Activated CD4-positive, alpha-beta T cell treated with anti-CD3 and anti-CD28 coated beads, Interleukin-2, amount 50 U/mL, for 48 hours (primary cell): Measurements from ENCODE around the gene ATP5PF.
"Not testable (repeated sequence)": the region's sequence is repeated elsewhere in the genome, so short reads cannot be mapped to it uniquely, and the experiment has no call there.

ENCODE experiments used
- DNase-seq, 2 experiments: peaks; one replicate each; pipeline ENCODE4 v3.0.0-alpha.2; 2020

The ATP5PF gene

GRCh38 chr21:25721987-25722386 is 12.7 kb downstream of the ATP5PF start:
- DNase-seq: no peak

GRCh38 chr21:25717491-25718147 is 17.1 kb downstream of the ATP5PF start:
- no peak for DNase-seq

- not testable (repeated sequence) for DNase-seq
These were observed 20.6 kb downstream of the ATP5PF start for GRCh38 chr21:25714066-25714465.

GRCh38 chr21:25710550-25710949 is 24.2 kb downstream of the ATP5PF start:
- no peak for DNase-seq

- no peak for DNase-seq
These were observed 24.9 kb downstream of the ATP5PF start for GRCh38 chr21:25709684-25710265.

- peak; percentile 40 to 46 for DNase-seq
These were observed 26.1 kb downstream of the ATP5PF start for GRCh38 chr21:25708467-25709065.

- DNase-seq: no peak
These were observed 33.2 kb downstream of the ATP5PF start for GRCh38 chr21:25701529-25701928.

- DNase-seq: no peak
These were observed 34.0 kb downstream of the ATP5PF start for GRCh38 chr21:25700741-25701140.

- DNase-seq: not testable (repeated sequence)
These were observed 39.2 kb downstream of the ATP5PF start for GRCh38 chr21:25695461-25695860.

- DNase-seq: no peak
These were observed 42.7 kb downstream of the ATP5PF start for GRCh38 chr21:25691976-25692375.

GRCh38 chr21:25689226-25689625 is 45.5 kb downstream of the ATP5PF start:
- DNase-seq: no peak

- no peak for DNase-seq
These were observed 46.2 kb downstream of the ATP5PF start for GRCh38 chr21:25688275-25689155.

GRCh38 chr21:25687787-25688186 is 46.9 kb downstream of the ATP5PF start:
- DNase-seq: no peak

GRCh38 chr21:25682382-25682781 is 52.3 kb downstream of the ATP5PF start:
- no peak for DNase-seq

- no peak for DNase-seq
These were observed 58.3 kb downstream of the ATP5PF start for GRCh38 chr21:25676451-25676850.
